Astrocyte (in vitro differentiated cells and primary cell): ENCODE data around the gene CCSER1. TPM values are rescaled to one million over a fixed set of nuclear protein-coding genes. Genes with fewer than 3 reads are reported as not detected.

Experiments
- DNase-seq: peaks from one replicate; pipeline ENCODE4 v3.0.0-alpha.2; 2010; ENCODE audit warnings: low read depth
- FAIRE-seq: peaks from 2 replicates; lab custom pipeline; 2011; peaks lifted over from hg19 to GRCh38; lab: Jason Lieb, UNC
- H2AFZ ChIP-seq: 2 replicates; pipeline ENCODE4 v1.6.0; 2012; ENCODE audit warnings: low read depth, low read length, inconsistent platforms
- H3K27ac ChIP-seq: 2 replicates; pipeline ENCODE4 v1.5.1; 2011; ENCODE audit warnings: low read depth, low read length, inconsistent platforms
- H3K27me3 ChIP-seq: 2 replicates; pipeline ENCODE4 v1.6.0; 2011; ENCODE audit warnings: low read length, inconsistent platforms; ENCODE audit not compliant: insufficient read depth
- H3K36me3 ChIP-seq: 2 replicates; pipeline ENCODE4 v1.5.1; 2011; ENCODE audit warnings: low read length, inconsistent platforms; ENCODE audit not compliant: insufficient read depth
- H3K4me1 ChIP-seq: 2 replicates; pipeline ENCODE4 v1.5.1; 2011; ENCODE audit warnings: low read length, inconsistent platforms; ENCODE audit not compliant: insufficient read depth
- H3K4me2 ChIP-seq: 2 replicates; pipeline ENCODE4 v1.6.0; 2012; ENCODE audit warnings: low read length, inconsistent platforms
- H3K4me3 ChIP-seq: 2 replicates; pipeline ENCODE4 v1.5.1; 2011; ENCODE audit warnings: low read depth, mild to moderate bottlenecking, low read length, inconsistent platforms; ENCODE audit not compliant: insufficient read depth
- H3K79me2 ChIP-seq: 2 replicates; pipeline ENCODE4 v1.6.0; 2012; ENCODE audit warnings: mild to moderate bottlenecking, low read length, inconsistent platforms; ENCODE audit not compliant: insufficient read depth
- H3K9ac ChIP-seq: 2 replicates; pipeline ENCODE4 v1.6.0; 2012; ENCODE audit warnings: mild to moderate bottlenecking, low read length, inconsistent platforms
- H3K9me3 ChIP-seq: 2 replicates; pipeline ENCODE4 v1.5.1; 2012; ENCODE audit warnings: low read depth, mild to moderate bottlenecking, low read length, inconsistent platforms; ENCODE audit not compliant: insufficient read depth
- H4K20me1 ChIP-seq: 2 replicates; pipeline ENCODE4 v1.6.0; 2012; ENCODE audit warnings: low read length, inconsistent platforms; ENCODE audit not compliant: insufficient read depth
- H3K27ac Mint-ChIP-seq: one replicate; pipeline ENCODE4 v1.8.0; 2021; ENCODE audit warnings: mild to moderate bottlenecking, mixed read lengths; ENCODE audit not compliant: unreplicated experiment
- H3K27me3 Mint-ChIP-seq: one replicate; pipeline ENCODE4 v1.8.0; 2021; ENCODE audit warnings: low read depth, mixed read lengths; ENCODE audit not compliant: unreplicated experiment
- H3K36me3 Mint-ChIP-seq: one replicate; pipeline ENCODE4 v1.8.0; 2021; ENCODE audit warnings: low read depth, mixed read lengths; ENCODE audit not compliant: unreplicated experiment
- H3K4me1 Mint-ChIP-seq: one replicate; pipeline ENCODE4 v1.8.0; 2021; ENCODE audit warnings: low read depth, mixed read lengths; ENCODE audit not compliant: unreplicated experiment
- H3K4me3 Mint-ChIP-seq: one replicate; pipeline ENCODE4 v1.8.0; 2021; ENCODE audit warnings: mild to moderate bottlenecking, moderate library complexity, mixed read lengths; ENCODE audit not compliant: unreplicated experiment
- H3K9me3 Mint-ChIP-seq: one replicate; pipeline ENCODE4 v1.8.0; 2021; ENCODE audit warnings: mild to moderate bottlenecking, mixed read lengths; ENCODE audit not compliant: unreplicated experiment
- CTCF ChIP-seq: IDR thresholded peaks from 2 replicates; pipeline ENCODE4 v1.5.1; 2011; ENCODE audit warnings: low read depth, mild to moderate bottlenecking, inconsistent platforms, low read length, moderate library complexity; ENCODE audit not compliant: insufficient read depth
- EZH2 ChIP-seq: IDR thresholded peaks from 2 replicates; pipeline ENCODE4 v1.6.1; 2012; ENCODE audit warnings: mild to moderate bottlenecking, low read length, inconsistent platforms; ENCODE audit not compliant: insufficient read depth
- total RNA-seq: library from RNA; stranded (reverse); gene quantifications from 2 replicates; pipeline ENCODE4 v1.2.1, GENCODE V29; 2021

Gene CCSER1
- total RNA-seq, 1 donor from 2014 or later = 2.2 TPM

DNA sequence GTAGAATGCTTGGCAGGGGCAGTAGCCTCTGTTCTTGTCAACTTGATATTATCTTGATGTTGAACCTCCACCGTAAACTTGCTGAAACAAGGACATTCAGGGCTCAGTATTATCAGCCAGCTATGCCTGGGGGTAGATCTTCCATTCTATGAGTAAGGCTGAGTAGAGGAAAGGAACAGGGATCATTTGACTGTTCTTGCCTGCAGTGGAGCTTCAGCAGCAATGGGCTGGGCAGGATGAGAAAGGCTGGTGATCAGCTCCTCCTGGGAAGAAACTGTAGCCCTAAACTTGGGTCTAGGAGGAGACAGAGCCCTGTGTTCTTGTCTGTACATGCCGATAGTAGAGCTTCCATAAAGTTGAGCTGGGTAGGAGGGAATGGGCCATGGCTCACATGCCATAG lies 127.2 kb downstream of the CCSER1 start:
- H3K27me3 ChIP-seq = no peaks in the 10 kb centered on the region
- H3K27ac ChIP-seq = no peak overlapping the region
- Mint-ChIP-seq H3K36me3 (no peaks in the 10 kb centered on the region), H3K4me1 (no peaks in the 10 kb centered on the region), H3K27me3 (no peaks in the 10 kb centered on the region), H3K27ac (no peak overlapping the region), H3K9me3 (peaks cover 1% of the 10 kb centered on the region), H3K4me3 (no peak overlapping the region)
- H3K36me3 ChIP-seq = no peaks in the 10 kb centered on the region
- H3K4me3 ChIP-seq = no peak overlapping the region
- H4K20me1 ChIP-seq = no peaks in the 10 kb centered on the region
- no peak overlapping the region for H2AFZ ChIP-seq
- no peaks in the 10 kb centered on the region for H3K79me2 ChIP-seq
- H3K9ac ChIP-seq = no peak overlapping the region
- FAIRE-seq (no peak), DNase-seq (no peak)
- TF ChIP-seq EZH2 (no peak), CTCF (no peak)
- H3K4me1 ChIP-seq = no peaks in the 10 kb centered on the region
- no peaks in the 10 kb centered on the region for H3K9me3 ChIP-seq
- no peak overlapping the region for H3K4me2 ChIP-seq

GRCh38 chr4:90274175-90274574 lies 147.0 kb downstream of the CCSER1 start:
- H3K9me3 Mint-ChIP-seq = peaks cover 3% of the 10 kb centered on the region
- no peak overlapping the region for H2AFZ ChIP-seq
- no peaks in the 10 kb centered on the region for H3K27me3 ChIP-seq
- H4K20me1 ChIP-seq = no peaks in the 10 kb centered on the region
- no peak overlapping the region for H3K27ac ChIP-seq
- no peaks in the 10 kb centered on the region for H3K27me3 Mint-ChIP-seq
- no peak overlapping the region for H3K4me3 ChIP-seq
- FAIRE-seq (no peak), DNase-seq (no peak)
- no peaks in the 10 kb centered on the region for H3K4me1 ChIP-seq
- no peaks in the 10 kb centered on the region for H3K9me3 ChIP-seq
- no peaks in the 10 kb centered on the region for H3K4me1 Mint-ChIP-seq
- TF ChIP-seq EZH2 = no peak
- no peak for TF ChIP-seq CTCF
- no peak overlapping the region for H3K4me3 Mint-ChIP-seq
- no peaks in the 10 kb centered on the region for H3K36me3 ChIP-seq
- H3K79me2 ChIP-seq = no peaks in the 10 kb centered on the region
- no peak overlapping the region for H3K9ac ChIP-seq
- no peak overlapping the region for H3K4me2 ChIP-seq
- H3K27ac Mint-ChIP-seq = no peak overlapping the region
- H3K36me3 Mint-ChIP-seq = no peaks in the 10 kb centered on the region

GRCh38 chr4:90280954-90281353 lies 153.8 kb downstream of the CCSER1 start:
- Histone ChIP-seq H2AFZ (no peak overlapping the region), H3K9me3 (no peaks in the 10 kb centered on the region)
- TF ChIP-seq CTCF = no peak
- no peak for TF ChIP-seq EZH2

More at GRCh38 chr4:90280954-90281353, 153.8 kb downstream of the CCSER1 start:
- H3K9me3 Mint-ChIP-seq = no peaks in the 10 kb centered on the region
- no peak overlapping the region for H3K27ac Mint-ChIP-seq
- no peaks in the 10 kb centered on the region for H3K36me3 ChIP-seq
- no peak overlapping the region for H3K4me3 ChIP-seq
- no peak for DNase-seq
- no peaks in the 10 kb centered on the region for H3K27me3 ChIP-seq
- H3K9ac ChIP-seq = no peak overlapping the region
- no peaks in the 10 kb centered on the region for H3K4me1 Mint-ChIP-seq
- H3K36me3 Mint-ChIP-seq = no peaks in the 10 kb centered on the region
- no peaks in the 10 kb centered on the region for H3K27me3 Mint-ChIP-seq
- no peak overlapping the region for H3K27ac ChIP-seq
- no peak for FAIRE-seq
- no peaks in the 10 kb centered on the region for H3K4me1 ChIP-seq
- H3K79me2 ChIP-seq = no peaks in the 10 kb centered on the region
- H4K20me1 ChIP-seq = no peaks in the 10 kb centered on the region
- H3K4me2 ChIP-seq = no peak overlapping the region
- no peak overlapping the region for H3K4me3 Mint-ChIP-seq
